Naive thymus-derived CD8-positive, alpha-beta T cell (primary cell): ENCODE data around the gene TAOK1. TPM values are rescaled to one million over a fixed set of nuclear protein-coding genes. Genes with fewer than 3 reads are reported as not detected.

Experiments used
- ATAC-seq, 2 donors: fragments of 150-1000 bp; cut with Tn5 transposase in 1 of 2; sonication (Bioruptor Pico), chemical (Tn5 transposase) in 1 of 2; 1 replicate in 1 of 2; 2 replicates in 1 of 2; pipeline ENCODE4 v1.10.0; 2021; ENCODE audit warnings: mild to moderate bottlenecking in 2 of 2, moderate library complexity in 2 of 2
- POLR2A ChIA-PET: fragments of 350-600 bp; sonication (Branson Sonifier 250); formaldehyde crosslinking; loops from one replicate; lab custom pipeline; 2021; ENCODE audit warnings: antibody characterized with exemption; lab: Charles Lee
- DNase-seq, 10 donors: peaks; one replicate each; pipeline versions ENCODE4 v3.0.0 to v3.0.0-alpha.2; 2020 to 2022
- H3K27ac Mint-ChIP-seq, 10 donors: one replicate each; pipeline ENCODE4 v1.8.0; 2020 to 2022; ENCODE audit warnings: mild to moderate bottlenecking in 10 of 10, mixed read lengths in 10 of 10, moderate library complexity in 4 of 10, inconsistent platforms in 1 of 10
- H3K27me3 Mint-ChIP-seq, 5 donors: one replicate each; pipeline ENCODE4 v1.8.0; 2021 to 2022; ENCODE audit warnings: mixed read lengths in 5 of 5
- H3K36me3 Mint-ChIP-seq, 3 donors: one replicate each; pipeline ENCODE4 v1.8.0; 2020 to 2022; ENCODE audit warnings: mixed read lengths in 3 of 3, mild to moderate bottlenecking in 2 of 3, inconsistent platforms in 1 of 3
- H3K4me1 Mint-ChIP-seq, 4 donors: one replicate each; pipeline ENCODE4 v1.8.0; 2021 to 2022; ENCODE audit warnings: mixed read lengths in 4 of 4
- H3K4me3 Mint-ChIP-seq, 10 donors: one replicate each; pipeline ENCODE4 v1.8.0; 2020 to 2022; ENCODE audit warnings: mild to moderate bottlenecking in 10 of 10, mixed read lengths in 10 of 10, moderate library complexity in 6 of 10, inconsistent platforms in 1 of 10
- H3K9me3 Mint-ChIP-seq, 9 donors: one replicate each; pipeline ENCODE4 v1.8.0; 2020 to 2022; ENCODE audit warnings: mixed read lengths in 9 of 9, mild to moderate bottlenecking in 3 of 9, inconsistent platforms in 1 of 9, moderate library complexity in 1 of 9
- polyA plus RNA-seq, 3 donors: library from polyadenylated mRNA; unstranded; fragments of 300-500 nt; fragmentation: Illumina TruSeq; gene quantifications; one replicate each; pipeline ENCODE4 v1.2.3, GENCODE V29; 2021
- total RNA-seq, 8 experiments: library from RNA in 2 of 8; stranded (reverse) in 2 of 8; gene quantifications; one replicate each; pipeline ENCODE4 v1.2.3 and lab custom pipeline; 2021 to 2026

Gene TAOK1
- total and polyA plus RNA-seq, 5 experiments from 2014 or later, result 2.4 to 63.8 (median 3.5) TPM

DNA sequence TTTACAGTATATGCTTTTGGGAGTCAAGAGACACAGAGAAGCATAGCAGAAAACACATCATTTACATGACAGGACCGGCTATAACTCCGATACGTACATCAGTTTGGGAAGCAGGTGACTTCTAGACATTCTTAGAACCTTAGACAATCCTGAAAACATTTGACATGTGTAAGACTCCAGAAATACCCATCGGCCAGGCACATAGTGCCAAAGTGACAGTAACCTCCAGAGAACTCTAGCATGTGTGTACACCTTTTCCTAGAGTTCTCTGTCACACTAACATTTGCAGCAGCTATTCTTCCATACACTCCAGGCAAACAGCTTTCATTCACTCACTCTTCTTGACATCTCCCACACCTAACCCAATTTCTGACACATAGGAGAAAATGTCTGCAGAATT, 3.4 kb upstream of the TAOK1 start:
- no peak for ATAC-seq
- Mint-ChIP-seq H3K36me3 (no peaks in the 10 kb centered on the region), H3K27me3 (no peaks in the 10 kb centered on the region), H3K9me3 (no peaks in the 10 kb centered on the region), H3K27ac (peak overlapping the region in 1 of 10 donors; percentile 14), H3K4me1 (peaks cover 12 to 17% (median 16%) of the 10 kb centered on the region in 4 donors), H3K4me3 (no peak overlapping the region)
- DNase-seq, result no peak
- POLR2A ChIA-PET, result no interaction called here

DNA sequence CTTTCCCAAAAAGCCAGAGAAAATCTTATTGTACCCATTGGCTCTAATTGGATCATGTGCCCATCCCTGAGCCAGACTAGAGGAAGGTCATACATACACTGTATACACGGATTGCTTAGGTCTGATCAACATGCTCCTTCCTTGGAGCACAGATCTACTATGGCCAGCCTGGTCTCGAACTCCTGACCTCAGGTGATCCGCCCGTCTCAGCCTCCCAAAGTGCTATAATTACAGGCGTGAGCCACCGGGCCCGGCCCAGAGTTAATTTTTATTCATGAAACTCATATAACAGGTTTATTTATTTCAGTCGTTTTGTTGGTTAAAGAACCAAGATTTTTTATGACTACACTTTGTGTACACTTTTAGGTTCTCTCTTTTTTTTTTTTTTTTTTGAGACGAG, 1.2 kb upstream of the TAOK1 start:
- no peaks in the 10 kb centered on the region for H3K27me3 Mint-ChIP-seq
- H3K36me3 Mint-ChIP-seq, result peaks cover 0 to 4% (median 0%) of the 10 kb centered on the region in 3 donors
- H3K9me3 Mint-ChIP-seq, result no peaks in the 10 kb centered on the region
- ATAC-seq (no peak), DNase-seq (no peak)
- H3K4me1 Mint-ChIP-seq, result peaks cover 17 to 38% (median 36%) of the 10 kb centered on the region in 4 donors
- H3K4me3 Mint-ChIP-seq, result peak overlapping the region in 8 of 10 donors; percentile 29 to 97 (median 62)
- H3K27ac Mint-ChIP-seq, result peak overlapping the region in 3 of 10 donors; percentile 25 to 55 (median 52)
- POLR2A ChIA-PET, result no interaction called here

DNA sequence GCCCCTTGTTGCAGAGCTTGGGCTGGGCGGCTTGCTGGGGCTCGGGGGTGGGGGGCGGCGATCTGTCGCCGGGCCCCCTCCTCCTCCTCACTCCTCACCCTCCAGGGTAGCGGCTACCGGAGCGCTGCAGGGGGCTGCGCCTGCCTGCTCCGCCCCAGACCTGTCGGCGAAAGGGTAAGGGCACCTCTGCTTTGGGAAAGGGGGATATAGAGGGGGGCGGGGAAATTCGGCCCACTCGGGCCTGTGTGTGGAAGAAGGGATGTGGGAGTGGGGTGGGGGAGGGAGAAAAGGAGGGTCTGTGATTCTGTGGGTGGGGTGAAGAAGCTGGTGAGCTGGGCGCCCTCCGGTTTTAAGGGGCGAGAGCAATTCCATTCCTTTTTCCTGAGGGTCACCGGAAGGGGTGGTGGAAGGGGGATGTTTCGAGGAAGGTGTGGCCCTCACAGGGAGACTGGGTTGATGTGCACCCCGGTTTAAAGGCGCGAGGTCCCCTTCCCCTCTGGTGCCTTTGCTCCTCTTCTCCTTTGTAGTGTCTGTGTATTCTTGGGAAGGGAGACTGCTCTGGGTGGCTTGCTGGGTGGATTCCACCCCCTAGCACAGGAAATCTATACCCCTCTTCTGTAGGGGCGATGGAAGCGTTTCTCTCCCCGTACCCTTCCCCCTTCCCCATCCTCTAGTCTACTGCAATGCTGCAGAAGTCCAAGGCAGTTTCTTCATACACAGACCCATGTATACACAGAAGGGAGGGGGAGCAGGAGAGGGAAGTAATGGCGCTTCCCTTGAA, 878 bp downstream of the TAOK1 start:
- Mint-ChIP-seq H3K9me3 (no peaks in the 10 kb centered on the region), H3K4me1 (peaks cover 15 to 53% (median 46%) of the 10 kb centered on the region in 4 donors)
- ATAC-seq, result peak; percentile 24 to 35

DNA sequence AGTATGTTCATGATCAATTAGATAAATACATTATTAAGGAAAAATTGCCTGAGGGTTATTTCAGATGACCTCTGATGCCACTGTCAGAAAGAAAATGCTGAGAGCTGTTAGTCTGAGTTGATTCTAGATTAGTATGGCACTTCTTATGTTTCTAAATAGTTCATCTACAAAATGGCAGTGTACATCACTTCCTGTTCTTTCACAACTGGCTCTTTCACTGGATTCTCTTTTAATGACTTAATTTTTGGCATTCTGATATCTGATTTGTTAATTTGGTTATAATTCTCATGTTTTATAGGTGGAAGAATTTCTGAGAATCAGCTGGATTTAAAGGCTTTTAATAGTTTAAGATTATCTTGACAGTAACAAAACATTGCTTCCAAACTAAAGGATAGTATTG, 3.3 kb downstream of the TAOK1 start:
- H3K9me3 Mint-ChIP-seq, result no peaks in the 10 kb centered on the region
- DNase-seq (peak in 1 of 10 donors; percentile 2), ATAC-seq (no peak)
- POLR2A ChIA-PET, result no interaction called here
- H3K4me1 Mint-ChIP-seq, result peaks cover 16 to 56% (median 47%) of the 10 kb centered on the region in 4 donors
- H3K36me3 Mint-ChIP-seq, result peaks cover 0 to 14% (median 1%) of the 10 kb centered on the region in 3 donors
- H3K27ac Mint-ChIP-seq, result peak overlapping the region in 8 of 10 donors; percentile 3 to 49 (median 26)
- H3K4me3 Mint-ChIP-seq, result peak overlapping the region; percentile 5 to 97 (median 64)
- no peaks in the 10 kb centered on the region for H3K27me3 Mint-ChIP-seq

More for the DNA sequence above, 878 bp downstream of the TAOK1 start:
- peak in 5 of 10 donors; percentile 6 to 67 (median 13) for DNase-seq
- Mint-ChIP-seq H3K27ac (peak overlapping the region; percentile 85 to 98 (median 95)), H3K36me3 (peaks cover 0 to 6% (median 0%) of the 10 kb centered on the region in 3 donors), H3K4me3 (peak overlapping the region; percentile 90 to 97 (median 95)), H3K27me3 (no peaks in the 10 kb centered on the region)
- POLR2A ChIA-PET, result interaction anchor here (0.5 to 2.0 kb wide), 8 partner anchors 21 to 801 kb away, joined by 3 to 8 read pairs (median 5); partner anchors contain the start of genes ABHD15, NUFIP2 and SSH2

DNA sequence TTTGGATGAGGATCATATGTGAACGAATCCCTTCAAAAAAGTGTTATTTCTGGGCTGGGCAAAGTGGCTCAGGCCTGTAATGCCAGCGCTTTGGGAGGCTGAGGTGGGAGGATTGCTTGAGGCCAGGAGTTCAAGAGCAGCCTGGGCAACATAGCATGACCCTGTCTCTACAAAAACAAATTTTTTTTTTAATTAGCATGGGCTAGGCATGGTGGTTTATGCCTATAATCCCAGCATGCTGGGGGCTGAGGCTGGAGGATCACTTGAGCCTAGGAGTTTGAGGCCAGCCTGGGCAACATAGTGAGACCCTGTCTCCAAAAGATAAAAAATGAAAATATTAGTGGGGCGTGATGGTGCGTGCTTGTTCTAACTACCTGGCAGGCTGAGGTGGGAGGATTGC, 4.6 kb downstream of the TAOK1 start:
- POLR2A ChIA-PET, result no interaction called here
- peaks cover 16 to 55% (median 45%) of the 10 kb centered on the region in 4 donors for H3K4me1 Mint-ChIP-seq
- H3K27ac Mint-ChIP-seq, result peak overlapping the region in 2 of 10 donors; percentile 5 to 24
- DNase-seq, result no peak
- H3K9me3 Mint-ChIP-seq, result no peaks in the 10 kb centered on the region
- H3K36me3 Mint-ChIP-seq, result peaks cover 0 to 26% (median 4%) of the 10 kb centered on the region in 3 donors
- peak overlapping the region in 4 of 10 donors; percentile 26 to 60 (median 31) for H3K4me3 Mint-ChIP-seq
- ATAC-seq, result no peak
- H3K27me3 Mint-ChIP-seq, result no peaks in the 10 kb centered on the region

DNA sequence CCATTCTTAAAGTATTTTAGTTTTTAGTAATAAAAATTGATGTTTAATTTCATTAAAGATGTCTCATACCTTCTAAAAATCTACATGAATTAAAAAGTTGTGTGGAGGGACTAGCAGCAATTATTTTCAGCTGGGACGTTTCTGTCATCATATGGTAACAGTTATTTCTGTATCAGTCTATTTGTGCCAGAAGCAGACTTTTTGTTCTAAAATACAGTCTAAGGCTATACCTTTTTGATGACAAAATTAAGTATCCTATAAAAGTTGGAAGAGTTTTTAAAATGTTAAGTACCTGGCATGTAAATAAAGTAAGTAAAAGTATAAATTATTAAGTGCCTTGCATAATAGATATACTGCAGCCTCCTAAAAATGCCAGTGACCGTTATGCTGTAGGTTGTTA, 5.9 kb downstream of the TAOK1 start:
- ATAC-seq (no peak), DNase-seq (no peak)
- POLR2A ChIA-PET, result interaction anchor here (0.7 to 1.0 kb wide), 2 partner anchors 14 to 141 kb away, joined by 3 to 4 read pairs; no protein-coding TSS in a partner anchor
- Mint-ChIP-seq H3K4me3 (no peak overlapping the region), H3K36me3 (peaks cover 0 to 35% (median 12%) of the 10 kb centered on the region in 3 donors), H3K9me3 (no peaks in the 10 kb centered on the region), H3K27ac (no peak overlapping the region), H3K4me1 (peaks cover 15 to 56% (median 46%) of the 10 kb centered on the region in 4 donors), H3K27me3 (no peaks in the 10 kb centered on the region)

DNA sequence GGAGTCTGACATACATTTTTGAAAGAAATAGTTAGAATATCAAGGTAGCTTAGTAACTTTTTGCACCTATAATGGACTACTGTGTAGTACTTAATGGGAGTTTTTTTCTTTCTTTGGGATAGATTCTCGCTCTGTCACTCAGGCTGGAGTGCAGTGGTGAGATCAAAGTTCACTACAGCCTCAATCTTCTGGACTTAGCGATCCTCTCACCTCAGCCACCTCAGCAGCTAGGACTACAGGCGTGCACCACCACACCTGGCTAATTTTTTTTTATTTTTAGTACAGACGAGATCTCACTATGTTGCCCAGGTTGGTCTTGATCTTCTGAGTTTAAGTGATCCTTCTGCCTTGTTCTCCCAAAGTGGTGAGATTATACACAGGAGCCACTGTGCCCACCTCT, 9.5 kb downstream of the TAOK1 start:
- Mint-ChIP-seq H3K27me3 (no peaks in the 10 kb centered on the region), H3K27ac (peak overlapping the region in 1 of 10 donors; percentile 10), H3K9me3 (no peaks in the 10 kb centered on the region), H3K4me1 (peaks cover 16 to 43% (median 36%) of the 10 kb centered on the region in 4 donors), H3K4me3 (no peak overlapping the region), H3K36me3 (peaks cover 0 to 55% (median 14%) of the 10 kb centered on the region in 3 donors)
- ATAC-seq (no peak), DNase-seq (no peak)
- POLR2A ChIA-PET, result no interaction called here

DNA sequence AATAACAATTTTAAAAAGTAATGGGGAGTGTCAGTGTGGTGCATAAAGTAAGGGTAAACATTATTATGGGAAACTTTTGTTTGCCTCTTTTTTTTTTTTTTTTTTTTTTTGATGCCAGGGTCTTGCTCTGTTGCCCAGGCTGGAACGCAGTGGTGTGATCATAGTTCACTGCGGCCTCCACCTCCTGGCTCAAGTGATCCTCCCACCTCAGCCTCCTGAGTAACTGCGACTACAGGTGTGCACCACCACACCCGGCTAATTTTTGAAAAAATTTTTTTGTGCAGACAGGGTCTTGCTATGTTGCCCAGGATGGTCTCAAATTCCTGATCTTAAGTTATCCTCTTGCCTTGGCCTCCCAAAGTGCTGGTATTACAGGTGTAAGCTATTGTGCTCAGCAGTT, 10.7 kb downstream of the TAOK1 start:
- ATAC-seq, result no peak
- no peak overlapping the region for H3K4me3 Mint-ChIP-seq
- POLR2A ChIA-PET, result no interaction called here
- peaks cover 16 to 39% (median 31%) of the 10 kb centered on the region in 4 donors for H3K4me1 Mint-ChIP-seq
- peaks cover 0 to 58% (median 14%) of the 10 kb centered on the region in 3 donors for H3K36me3 Mint-ChIP-seq
- no peak for DNase-seq
- peak overlapping the region in 1 of 10 donors; percentile 74 for H3K27ac Mint-ChIP-seq
- H3K27me3 Mint-ChIP-seq, result no peaks in the 10 kb centered on the region
- no peaks in the 10 kb centered on the region for H3K9me3 Mint-ChIP-seq

DNA sequence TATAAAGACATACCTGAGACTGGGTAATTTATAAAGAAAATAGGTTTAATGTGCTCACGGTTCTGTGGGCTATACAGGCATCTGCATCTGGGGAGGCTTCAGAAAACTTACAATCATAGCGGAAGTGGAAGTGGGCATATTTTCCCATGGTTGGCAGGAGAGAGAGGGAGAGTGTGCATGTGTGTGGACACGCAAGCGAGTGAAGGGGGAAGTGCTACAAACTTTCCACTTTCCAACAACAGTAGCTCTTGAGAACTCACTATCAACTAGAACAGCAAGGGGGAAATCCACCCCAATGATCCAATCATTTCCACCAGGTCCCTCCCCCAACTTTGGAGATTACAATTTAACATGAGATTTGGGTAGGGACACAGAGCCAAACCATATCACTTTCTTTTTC, 11.1 kb downstream of the TAOK1 start:
- ATAC-seq (no peak), DNase-seq (no peak)
- Mint-ChIP-seq H3K9me3 (no peaks in the 10 kb centered on the region), H3K4me3 (peak overlapping the region in 1 of 10 donors; percentile 29), H3K27me3 (no peaks in the 10 kb centered on the region), H3K4me1 (peaks cover 18 to 44% (median 33%) of the 10 kb centered on the region in 4 donors), H3K27ac (peak overlapping the region in 3 of 10 donors; percentile 37 to 74 (median 67)), H3K36me3 (peaks cover 0 to 62% (median 14%) of the 10 kb centered on the region in 3 donors)
- POLR2A ChIA-PET, result no interaction called here

DNA sequence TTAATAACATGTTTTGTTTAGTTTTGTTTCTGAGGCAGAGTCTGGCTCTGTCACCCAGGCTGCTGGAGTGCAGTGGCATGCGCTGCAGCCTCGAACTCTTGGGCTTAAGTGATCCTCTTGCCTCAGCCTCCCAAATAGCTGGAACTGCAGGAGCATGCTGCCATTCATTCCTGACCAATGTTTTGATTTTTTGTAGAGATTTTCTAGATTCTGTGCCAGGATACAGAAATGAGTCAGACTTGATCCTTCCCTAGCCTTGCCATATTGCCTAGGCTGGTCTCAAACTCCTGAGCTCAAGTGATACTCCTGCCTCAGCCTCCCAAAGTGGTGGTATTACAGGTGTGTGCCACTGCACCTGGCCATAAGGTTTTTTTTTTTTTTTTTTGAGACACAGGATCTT, 17.7 kb downstream of the TAOK1 start:
- peak overlapping the region in 1 of 10 donors; percentile 26 for H3K4me3 Mint-ChIP-seq
- H3K9me3 Mint-ChIP-seq, result no peaks in the 10 kb centered on the region
- no peak for ATAC-seq
- POLR2A ChIA-PET, result interaction anchor here (0.7 kb wide), 1 partner anchor 885 kb away, joined by 3 read pairs; no protein-coding TSS in a partner anchor
- DNase-seq, result no peak
- peaks cover 21 to 61% (median 50%) of the 10 kb centered on the region in 4 donors for H3K4me1 Mint-ChIP-seq
- H3K27me3 Mint-ChIP-seq, result no peaks in the 10 kb centered on the region
- H3K27ac Mint-ChIP-seq, result peak overlapping the region in 6 of 10 donors; percentile 9 to 80 (median 52)
- peaks cover 0 to 55% (median 4%) of the 10 kb centered on the region in 3 donors for H3K36me3 Mint-ChIP-seq

DNA sequence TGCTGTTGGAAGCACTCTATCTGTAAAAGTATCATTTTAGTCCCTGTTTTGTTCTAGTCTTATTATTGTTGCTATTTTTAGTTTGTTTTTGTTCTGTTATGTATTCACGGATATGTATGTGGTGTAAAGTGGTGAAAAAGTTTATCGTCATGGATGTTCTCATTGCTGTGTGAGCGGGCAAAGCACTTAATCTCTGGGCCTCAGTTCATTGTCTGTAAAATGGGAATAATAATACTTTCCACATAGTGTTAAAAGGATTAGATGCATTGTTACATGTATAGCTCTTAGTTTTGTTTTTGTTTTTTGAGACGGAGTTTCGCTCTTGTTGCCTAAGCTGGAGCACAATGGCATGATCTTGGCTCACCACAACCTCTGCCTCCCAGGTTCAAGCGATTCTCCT, 19.8 kb downstream of the TAOK1 start:
- POLR2A ChIA-PET, result no interaction called here
- DNase-seq (no peak), ATAC-seq (no peak)
- no peak overlapping the region for H3K4me3 Mint-ChIP-seq
- no peaks in the 10 kb centered on the region for H3K9me3 Mint-ChIP-seq
- peaks cover 0 to 61% (median 4%) of the 10 kb centered on the region in 3 donors for H3K36me3 Mint-ChIP-seq
- no peaks in the 10 kb centered on the region for H3K27me3 Mint-ChIP-seq
- H3K27ac Mint-ChIP-seq, result peak overlapping the region in 4 of 10 donors; percentile 16 to 64 (median 36)
- peaks cover 17 to 58% (median 48%) of the 10 kb centered on the region in 4 donors for H3K4me1 Mint-ChIP-seq

DNA sequence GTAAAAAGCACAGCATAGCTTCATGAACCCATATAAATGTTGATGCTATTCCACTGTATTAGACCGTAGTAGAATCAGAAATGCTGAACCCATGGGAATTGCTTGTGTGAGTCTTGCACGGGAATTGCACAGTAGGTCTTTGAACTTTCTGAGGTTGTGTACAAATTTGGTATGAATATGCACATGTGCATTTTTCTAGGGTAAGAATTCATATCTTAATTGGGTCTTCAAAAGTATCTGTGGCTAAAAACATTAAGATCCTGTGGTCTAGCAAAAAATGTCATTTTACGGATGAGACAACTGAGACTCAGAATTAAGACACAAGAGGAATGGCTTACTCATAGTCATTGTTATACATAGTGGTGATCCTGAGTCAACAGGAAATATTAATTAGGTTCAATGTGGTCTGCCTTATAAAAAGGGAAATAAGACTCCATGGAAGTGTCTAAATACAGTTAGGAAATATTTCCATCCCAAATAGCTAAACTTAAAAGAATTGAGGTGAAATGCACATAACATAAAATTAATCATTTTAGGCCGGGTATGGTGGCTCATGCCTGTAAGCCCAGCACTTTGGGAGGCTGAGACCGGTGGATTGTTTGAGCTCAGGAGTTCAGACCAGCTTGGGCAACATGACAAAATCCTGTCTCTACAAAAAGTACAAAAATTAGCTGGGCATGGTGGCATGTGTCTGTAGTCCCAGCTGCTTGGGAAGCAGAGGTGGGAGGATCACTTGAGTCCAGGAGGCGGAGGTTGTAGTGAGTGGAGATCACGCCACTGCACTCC, 22.8 kb downstream of the TAOK1 start:
- peaks cover 16 to 41% (median 36%) of the 10 kb centered on the region in 4 donors for H3K4me1 Mint-ChIP-seq
- ATAC-seq (no peak), DNase-seq (no peak)
- H3K27ac Mint-ChIP-seq, result peak overlapping the region in 7 of 10 donors; percentile 11 to 92 (median 31)
- H3K9me3 Mint-ChIP-seq, result no peaks in the 10 kb centered on the region
- no peak overlapping the region for H3K4me3 Mint-ChIP-seq
- H3K27me3 Mint-ChIP-seq, result no peaks in the 10 kb centered on the region
- H3K36me3 Mint-ChIP-seq, result peaks cover 0 to 44% (median 2%) of the 10 kb centered on the region in 3 donors
- POLR2A ChIA-PET, result no interaction called here
